ENCODE results near the gene GGNBP2. TPM values are rescaled to one million over a fixed set of nuclear protein-coding genes. Genes with fewer than 3 reads are reported as not detected.

The GGNBP2 gene
- total RNA-seq, 4 donors from 2014 or later: 48.6 to 128 (median 91.6) TPM

GRCh38 chr17:36609498-36609862 is 64.8 kb downstream of the GGNBP2 start:
- intact Hi-C loops (cut with DNase I; ENCODE audit: low total_unique reads) (no loop called here), in situ Hi-C loops (cut with MboI; ENCODE audit: low pct_ligation_motif_present in 1 of 4, low pct_unique_long_range_greater_than_20kb in 1 of 4, low sequenced_read_pairs in 3 of 4) (loop anchor here in 2 of 4 donors (25.0 kb wide), 2 partner anchors 628 to 778 kb away; partner anchors contain the start of gene C17orf78 (in 2 of the 2))
- WGBS, 2 donors (ENCODE audit: low coverage in 1 of 2): 79% methylated on average over 7 of the region's 7 CpGs; no CpG with 5 or more reads in 1 of the 2 donors
- no peak for DNase-seq
- Histone ChIP-seq H3K27me3 (peaks cover 7% of the 10 kb centered on the region), H3K4me3 (no peak overlapping the region), H3K27ac (no peak overlapping the region), H3K9me3 (no peaks in the 10 kb centered on the region), H3K4me1 (peaks cover 0 to 6% (median 3%) of the 10 kb centered on the region in 4 donors), H3K36me3 (no peaks in the 10 kb centered on the region)
- TF ChIP-seq POLR2A (IDR thresholded peaks at IDR 0.05): no peak
- TF ChIP-seq POLR2AphosphoS5 (IDR thresholded peaks at IDR 0.05): no peak
- TF ChIP-seq EP300 (IDR thresholded peaks at IDR 0.05; ENCODE audit: low read depth): no peak
- no peak for TF ChIP-seq CTCF (IDR thresholded peaks at IDR 0.05)

GRCh38 chr17:36610474-36610873 is 65.8 kb downstream of the GGNBP2 start:
- H3K4me3 ChIP-seq: no peak overlapping the region
- DNase-seq: no peak
- in situ Hi-C loops (cut with MboI; ENCODE audit: low pct_ligation_motif_present in 1 of 4, low pct_unique_long_range_greater_than_20kb in 1 of 4, low sequenced_read_pairs in 3 of 4) (loop anchor here in 2 of 4 donors (10.0 to 25.0 kb wide), 3 partner anchors 444 to 777 kb away; partner anchors contain the start of gene C17orf78 (in 2 of the 2)), intact Hi-C loops (cut with DNase I; ENCODE audit: low total_unique reads) (no loop called here)
- TF ChIP-seq POLR2AphosphoS5 (IDR thresholded peaks at IDR 0.05) (no peak), POLR2A (IDR thresholded peaks at IDR 0.05) (no peak), CTCF (IDR thresholded peaks at IDR 0.05) (no peak), EP300 (IDR thresholded peaks at IDR 0.05; ENCODE audit: low read depth) (no peak)
- H3K9me3 ChIP-seq: no peaks in the 10 kb centered on the region
- peaks cover 11% of the 10 kb centered on the region for H3K27me3 ChIP-seq
- no peak overlapping the region for H3K27ac ChIP-seq
- WGBS, 2 donors (ENCODE audit: low coverage in 1 of 2): 90% methylated on average over 6 of the region's 6 CpGs; no CpG with 5 or more reads in 1 of the 2 donors
- H3K4me1 ChIP-seq: peaks cover 0 to 6% (median 3%) of the 10 kb centered on the region in 4 donors
- H3K36me3 ChIP-seq: no peaks in the 10 kb centered on the region

- no peak for DNase-seq
- intact Hi-C loops (cut with DNase I; ENCODE audit: low total_unique reads) (no loop called here), in situ Hi-C loops (cut with MboI; ENCODE audit: low pct_ligation_motif_present in 1 of 4, low pct_unique_long_range_greater_than_20kb in 1 of 4, low sequenced_read_pairs in 3 of 4) (loop anchor here in 2 of 4 donors (10.0 to 25.0 kb wide), 3 partner anchors 443 to 776 kb away; partner anchors contain the start of gene C17orf78 (in 2 of the 2))
- H3K9me3 ChIP-seq: no peaks in the 10 kb centered on the region
- H3K27me3 ChIP-seq: peaks cover 11% of the 10 kb centered on the region
- no peak overlapping the region for H3K4me3 ChIP-seq
- H3K4me1 ChIP-seq: peaks cover 0 to 6% (median 3%) of the 10 kb centered on the region in 4 donors
- H3K27ac ChIP-seq: no peak overlapping the region
- no peaks in the 10 kb centered on the region for H3K36me3 ChIP-seq
- no peak for TF ChIP-seq EP300 (IDR thresholded peaks at IDR 0.05; ENCODE audit: low read depth)
- no peak for TF ChIP-seq POLR2A (IDR thresholded peaks at IDR 0.05)
- no peak for TF ChIP-seq POLR2AphosphoS5 (IDR thresholded peaks at IDR 0.05)
- no peak for TF ChIP-seq CTCF (IDR thresholded peaks at IDR 0.05)
- 65 to 85% methylated on average over 5 to 8 of the region's 9 CpGs for WGBS, 2 donors (ENCODE audit: low coverage in 1 of 2)
Observed at GRCh38 chr17:36611345-36612072, 66.8 kb downstream of the GGNBP2 start.

GRCh38 chr17:36612323-36612722 is 67.6 kb downstream of the GGNBP2 start:
- in situ Hi-C loops (cut with MboI; ENCODE audit: low pct_ligation_motif_present in 1 of 4, low pct_unique_long_range_greater_than_20kb in 1 of 4, low sequenced_read_pairs in 3 of 4) (loop anchor here in 2 of 4 donors (10.0 to 25.0 kb wide), 3 partner anchors 442 to 775 kb away; partner anchors contain the start of gene C17orf78 (in 2 of the 2)), intact Hi-C loops (cut with DNase I; ENCODE audit: low total_unique reads) (no loop called here)
- TF ChIP-seq POLR2AphosphoS5 (IDR thresholded peaks at IDR 0.05): no peak
- no peak for TF ChIP-seq POLR2A (IDR thresholded peaks at IDR 0.05)
- no peak for TF ChIP-seq EP300 (IDR thresholded peaks at IDR 0.05; ENCODE audit: low read depth)
- TF ChIP-seq CTCF (IDR thresholded peaks at IDR 0.05): no peak
- no peak overlapping the region for H3K4me3 ChIP-seq
- peaks cover 19% of the 10 kb centered on the region for H3K27me3 ChIP-seq
- H3K4me1 ChIP-seq: peaks cover 0 to 6% (median 3%) of the 10 kb centered on the region in 4 donors
- no peak for DNase-seq
- no peaks in the 10 kb centered on the region for H3K9me3 ChIP-seq
- H3K36me3 ChIP-seq: no peaks in the 10 kb centered on the region
- 76% methylated on average over 3 of the region's 3 CpGs; no CpG with 5 or more reads in 1 of the 2 donors for WGBS, 2 donors (ENCODE audit: low coverage in 1 of 2)
- H3K27ac ChIP-seq: no peak overlapping the region

Measured in transverse colon (tissue), 4 donors.